Activated CD4-positive, alpha-beta T cell treated with anti-CD3 and anti-CD28 coated beads, Interleukin-10, Interleukin-2, amounts not matched to agents 100 ng/mL and 50 ng/mL, durations not matched to agents 16 hours and 8 hours (primary cell): ENCODE data around the gene SLC22A14.
A peak's percentile ranks its signal among the peaks of the same experiment; 100 is the strongest.
"Not testable (repeated sequence)": the region's sequence is repeated elsewhere in the genome, so short reads cannot be mapped to it uniquely, and the experiment has no call there.

Experiments used
- DNase-seq: peaks from one replicate; pipeline ENCODE4 v3.0.0-alpha.2; 2020

SLC22A14 gene

DNA sequence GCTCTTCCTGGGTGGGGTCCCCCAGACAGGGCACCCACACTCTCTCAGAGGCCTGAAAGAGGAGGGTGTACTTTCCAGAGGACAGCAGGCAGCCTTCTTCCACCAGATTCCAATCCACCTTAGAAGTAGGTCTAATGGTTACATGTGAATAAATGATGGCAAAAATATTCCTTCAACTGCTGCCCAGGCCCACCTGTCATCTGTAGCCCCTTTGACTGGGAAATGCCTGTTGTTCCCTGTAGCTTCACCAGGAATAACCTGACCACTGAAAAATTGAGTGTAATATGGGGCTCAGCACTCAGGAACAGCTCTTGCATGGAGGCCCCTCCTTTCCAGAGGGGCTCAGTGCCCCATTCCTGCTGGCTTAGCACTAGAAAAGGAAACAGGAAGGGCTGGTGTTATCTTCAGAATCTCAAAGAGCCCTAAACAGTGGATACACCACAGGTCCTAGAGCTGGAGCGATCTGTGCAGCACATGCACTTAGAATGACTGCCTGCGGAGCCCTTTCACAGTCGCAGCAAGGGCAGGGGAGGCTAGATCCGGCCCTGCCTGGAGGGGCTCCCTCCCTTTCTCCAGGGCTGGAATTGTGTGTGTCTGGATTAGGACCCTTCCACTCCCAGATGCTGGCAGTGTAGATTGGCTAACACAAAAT is 32.1 kb downstream of the SLC22A14 start:
- DNase-seq, result no peak

DNA sequence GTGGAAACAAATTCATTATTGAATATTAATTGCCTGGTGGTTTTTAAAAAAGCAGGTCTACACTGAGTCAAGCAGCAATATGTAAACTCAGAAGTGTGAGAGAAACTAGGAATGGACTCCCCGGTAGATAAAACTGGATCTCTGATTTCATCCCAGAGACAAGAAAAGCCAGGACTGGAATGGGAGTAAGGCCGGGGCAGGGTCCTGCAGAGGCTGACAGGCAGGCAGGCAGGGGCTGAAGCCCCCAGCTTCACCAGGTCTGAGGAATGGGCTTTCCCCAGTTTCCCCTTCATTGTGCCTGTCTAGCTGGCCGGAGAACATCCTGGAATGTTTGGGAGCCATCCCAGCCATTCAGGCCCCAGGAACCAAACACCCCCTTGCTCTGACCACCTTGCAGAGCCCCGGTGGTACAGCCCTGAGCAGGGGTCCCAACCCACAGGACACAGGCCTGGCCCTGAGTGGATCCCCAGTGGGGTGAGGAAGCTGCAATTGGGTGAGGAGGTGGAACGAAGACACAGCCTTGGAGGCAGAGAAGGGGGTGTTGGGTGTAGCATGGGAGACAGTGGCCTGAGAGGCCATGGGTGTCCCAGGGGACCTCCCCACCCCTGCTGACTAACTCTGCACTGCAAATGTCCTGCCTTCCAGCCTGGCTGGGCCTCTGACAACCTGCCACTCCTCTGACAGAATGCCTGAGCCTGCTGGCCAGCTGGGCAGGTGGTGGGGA is 32.8 kb downstream of the SLC22A14 start:
- no peak for DNase-seq

DNA sequence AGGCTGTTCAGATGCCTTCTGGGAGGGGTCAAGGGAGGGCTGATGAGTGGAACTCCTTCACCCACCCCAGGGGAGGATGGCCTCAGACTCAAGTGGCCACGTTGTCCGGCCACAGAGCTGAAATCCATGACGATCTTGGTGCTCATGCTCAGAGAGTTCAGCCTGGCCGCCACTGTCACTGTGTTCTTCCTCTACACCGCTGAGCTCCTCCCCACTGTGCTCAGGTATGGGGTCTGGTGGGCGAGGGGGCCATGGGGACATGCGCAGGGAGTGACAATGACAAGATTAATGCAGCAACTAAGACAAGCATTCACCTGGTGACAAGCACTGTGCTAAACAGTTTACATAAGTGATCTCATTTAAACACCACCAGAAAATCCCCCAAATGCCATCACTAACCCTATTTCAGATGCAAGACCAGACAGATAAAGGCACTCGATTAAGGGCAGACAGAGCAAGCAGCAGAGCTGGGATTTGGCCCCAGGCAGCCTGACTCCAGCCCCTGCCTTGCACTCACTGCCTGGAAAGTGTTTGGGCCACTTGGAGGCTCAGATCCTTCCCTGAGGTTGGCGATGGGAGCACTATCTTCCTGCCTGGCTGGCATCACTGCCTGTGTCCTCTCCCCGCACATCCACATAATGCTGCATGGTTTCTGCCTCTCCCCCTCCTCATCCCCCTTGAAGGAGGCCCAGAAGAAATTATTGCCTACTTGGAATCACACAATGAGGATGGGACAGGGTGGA is 33.6 kb downstream of the SLC22A14 start:
- no peak for DNase-seq

DNA sequence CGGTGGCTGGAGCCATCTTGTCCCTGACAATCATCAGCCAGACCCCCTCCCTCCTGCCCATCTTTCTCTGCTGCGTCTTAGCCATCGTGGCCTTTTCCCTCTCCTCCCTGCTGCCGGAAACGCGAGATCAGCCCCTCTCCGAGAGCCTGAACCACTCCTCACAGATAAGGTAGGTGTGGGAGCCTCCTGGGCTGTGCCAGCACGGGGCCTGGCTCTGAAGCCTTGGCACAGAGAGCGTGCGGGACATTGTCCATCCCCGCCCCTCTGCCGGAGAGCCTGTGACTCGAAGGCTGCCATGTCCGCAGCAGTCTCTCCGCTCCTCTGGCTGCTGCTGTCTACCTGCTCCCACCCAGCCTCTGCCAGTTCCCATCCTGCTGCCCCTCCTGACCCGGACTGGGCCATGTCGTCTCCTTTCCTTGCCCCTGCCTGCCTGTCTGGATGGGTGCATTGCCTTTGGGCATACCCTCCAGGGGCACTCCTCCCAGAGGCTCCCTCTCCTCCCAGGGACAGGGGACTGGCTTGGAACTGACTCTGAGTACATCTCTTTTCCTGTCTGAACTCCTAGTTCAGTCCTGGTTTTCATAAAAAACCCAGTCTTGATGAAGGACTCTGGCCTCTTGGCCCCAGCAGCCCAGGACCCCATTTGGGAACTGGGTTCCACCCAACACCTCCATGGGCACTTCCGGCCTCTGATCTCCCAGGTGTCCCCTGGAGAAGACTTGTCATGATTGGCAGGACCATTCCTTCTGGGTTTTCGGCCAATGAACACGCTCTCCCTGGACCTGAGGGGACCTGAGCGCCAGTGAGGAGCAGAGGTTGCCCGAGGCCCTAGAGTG is 34.5 kb downstream of the SLC22A14 start:
- no peak for DNase-seq

DNA sequence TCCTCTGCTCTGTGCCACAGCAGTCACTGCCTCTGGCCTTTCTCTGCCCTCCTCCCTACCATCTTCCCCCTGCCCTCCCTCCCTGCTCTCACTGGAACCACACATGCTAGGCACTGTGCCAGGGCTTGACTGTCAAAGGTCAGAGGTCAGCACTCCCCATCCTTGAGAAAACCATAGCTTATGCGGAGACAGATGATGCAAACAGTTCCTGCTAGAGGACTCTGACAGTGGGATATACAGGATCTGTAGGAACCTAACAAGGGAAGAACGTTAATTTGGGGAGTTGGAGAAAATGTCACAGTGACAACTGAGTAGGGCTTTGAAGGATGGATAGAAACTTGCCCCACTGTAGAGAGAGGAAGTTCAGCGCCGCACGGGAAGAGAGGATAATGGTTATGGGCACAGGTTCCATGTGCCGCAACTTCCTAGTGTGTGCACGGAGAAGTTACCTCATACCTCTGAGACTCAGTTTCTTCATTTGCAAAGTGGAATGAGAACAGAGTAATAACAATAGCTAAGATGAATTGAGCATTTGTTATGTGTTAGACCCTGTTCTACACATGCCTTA is 35.2 kb downstream of the SLC22A14 start:
- DNase-seq, result no peak

DNA sequence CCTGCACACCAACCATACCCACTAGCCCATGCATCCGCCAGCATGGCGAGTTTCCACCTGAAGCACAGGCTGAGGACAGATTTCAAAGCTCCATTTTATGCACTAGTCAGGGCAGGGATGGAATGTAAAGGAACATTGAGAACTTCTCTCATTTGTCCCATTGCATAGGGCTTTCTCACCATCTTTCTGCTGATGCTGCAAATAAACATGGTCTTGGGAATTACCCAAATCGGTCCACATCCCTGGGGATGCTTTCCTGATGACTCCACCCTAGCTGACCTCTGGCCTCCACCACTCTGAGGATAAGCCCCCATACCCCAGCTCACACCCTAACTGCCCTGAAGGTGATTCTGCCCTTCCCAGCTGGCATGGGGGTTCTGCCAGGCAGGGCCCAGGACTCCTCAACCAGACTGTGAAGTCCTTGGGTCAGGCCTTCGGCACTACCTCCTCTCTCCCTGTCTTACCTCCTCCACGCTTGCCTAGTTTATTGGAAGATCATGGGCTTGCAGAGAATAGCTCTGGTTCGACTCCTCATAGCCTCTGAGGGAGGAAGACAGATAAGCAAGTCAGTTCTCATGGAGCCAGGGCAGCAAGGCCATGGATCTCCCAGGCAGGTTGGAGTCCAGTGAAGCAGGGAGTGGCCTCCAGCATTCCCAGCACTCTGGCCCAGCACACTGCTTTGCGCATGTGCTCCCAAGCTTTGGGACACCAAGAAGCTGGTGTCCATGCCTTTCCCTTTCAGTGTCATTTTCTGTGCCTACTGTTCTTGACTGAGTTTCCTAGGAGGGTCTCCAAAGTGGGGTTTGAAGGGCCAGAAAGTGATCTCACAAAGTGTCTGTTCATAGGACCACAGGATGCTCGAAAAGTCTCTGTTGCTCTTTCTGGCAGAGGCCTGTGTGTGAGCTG is 36.9 kb downstream of the SLC22A14 start:
- no peak for DNase-seq

DNA sequence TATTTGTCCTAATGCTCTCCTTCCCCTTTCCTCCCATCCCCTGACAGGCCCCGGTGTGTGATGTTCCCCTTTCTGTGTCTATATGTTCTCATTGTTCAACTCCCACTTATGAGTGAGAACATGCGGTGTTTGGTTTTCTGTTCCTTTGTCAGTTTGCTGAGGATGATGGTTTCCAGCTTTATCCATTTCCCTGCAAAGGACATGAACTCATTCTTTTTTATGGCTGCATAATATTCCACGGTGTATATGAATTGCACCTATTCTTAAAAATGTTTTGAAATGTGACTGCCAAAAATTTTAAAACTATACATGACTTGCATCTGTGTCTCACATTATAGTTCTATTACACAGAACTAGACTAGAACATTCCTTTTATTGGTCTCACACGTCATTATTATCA is 38.5 kb downstream of the SLC22A14 start:
- not testable (repeated sequence) for DNase-seq

- DNase-seq, result no peak
Measured at GRCh38 chr3:38323060-38323459, 41.0 kb downstream of the SLC22A14 start.

- DNase-seq, result no peak
Measured at GRCh38 chr3:38325256-38325655, 43.2 kb downstream of the SLC22A14 start.

GRCh38 chr3:38327335-38328009 is 45.4 kb downstream of the SLC22A14 start:
- peak; percentile 80 for DNase-seq

- no peak for DNase-seq
Measured at GRCh38 chr3:38331257-38332022, 49.3 kb downstream of the SLC22A14 start.

DNA sequence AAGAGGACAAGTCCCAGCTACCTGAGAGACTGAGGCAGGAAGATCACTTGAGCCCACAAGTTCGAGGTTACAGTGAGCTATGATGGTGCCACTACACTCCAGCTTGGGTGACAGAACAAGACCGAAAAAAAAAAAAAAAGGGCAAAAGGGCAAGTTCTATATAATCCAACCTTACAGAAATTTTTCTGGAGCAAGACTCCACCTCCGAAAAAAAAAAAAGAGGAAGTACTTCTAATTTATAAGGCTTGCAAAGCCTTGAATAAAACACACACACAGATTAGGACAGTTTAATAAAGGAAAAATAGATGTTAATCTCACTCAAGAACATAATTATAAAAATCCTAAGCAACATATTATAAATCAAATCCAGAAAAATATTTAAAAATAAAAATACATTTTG is 50.1 kb downstream of the SLC22A14 start:
- no peak for DNase-seq

- no peak for DNase-seq
Measured at GRCh38 chr3:38334142-38335055, 52.3 kb downstream of the SLC22A14 start.

DNA sequence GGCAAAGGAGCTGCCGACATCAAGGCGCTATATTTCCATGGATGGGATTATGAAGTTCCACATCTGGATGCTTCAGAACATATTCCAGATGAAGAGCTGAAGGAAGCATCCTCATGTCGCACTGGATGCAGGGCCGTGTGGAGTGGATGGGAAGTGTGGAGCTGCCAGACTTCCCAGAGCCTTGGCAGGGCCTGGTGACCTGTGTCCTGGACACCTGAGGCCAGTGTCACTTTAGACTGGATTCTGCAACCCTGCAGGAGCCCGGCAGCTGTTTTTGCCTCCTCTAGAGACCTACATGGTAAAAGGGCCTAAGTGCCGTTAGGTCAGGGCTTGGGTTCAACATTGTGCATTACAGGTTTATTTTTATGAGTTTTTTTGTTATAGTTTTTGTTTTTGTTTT is 53.2 kb downstream of the SLC22A14 start:
- DNase-seq, result no peak

DNA sequence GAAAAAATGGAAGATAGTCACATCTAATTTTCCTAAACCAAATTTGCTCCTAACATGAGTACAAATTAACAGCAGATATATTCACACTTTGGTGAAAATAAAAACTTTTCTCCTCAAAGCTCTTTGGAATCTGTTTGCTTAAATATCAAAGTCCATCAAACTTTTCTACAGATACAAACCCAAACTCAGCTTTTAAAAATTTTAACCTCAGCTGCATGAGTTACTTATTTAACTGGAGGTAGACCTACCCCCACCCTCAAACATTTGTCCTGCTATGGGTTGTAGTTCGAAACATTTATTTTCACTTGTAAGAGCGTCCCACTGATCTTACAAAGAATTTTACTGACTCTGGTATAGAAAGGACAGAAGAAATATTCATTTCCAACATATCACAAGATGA is 55.6 kb downstream of the SLC22A14 start:
- DNase-seq, result no peak

DNA sequence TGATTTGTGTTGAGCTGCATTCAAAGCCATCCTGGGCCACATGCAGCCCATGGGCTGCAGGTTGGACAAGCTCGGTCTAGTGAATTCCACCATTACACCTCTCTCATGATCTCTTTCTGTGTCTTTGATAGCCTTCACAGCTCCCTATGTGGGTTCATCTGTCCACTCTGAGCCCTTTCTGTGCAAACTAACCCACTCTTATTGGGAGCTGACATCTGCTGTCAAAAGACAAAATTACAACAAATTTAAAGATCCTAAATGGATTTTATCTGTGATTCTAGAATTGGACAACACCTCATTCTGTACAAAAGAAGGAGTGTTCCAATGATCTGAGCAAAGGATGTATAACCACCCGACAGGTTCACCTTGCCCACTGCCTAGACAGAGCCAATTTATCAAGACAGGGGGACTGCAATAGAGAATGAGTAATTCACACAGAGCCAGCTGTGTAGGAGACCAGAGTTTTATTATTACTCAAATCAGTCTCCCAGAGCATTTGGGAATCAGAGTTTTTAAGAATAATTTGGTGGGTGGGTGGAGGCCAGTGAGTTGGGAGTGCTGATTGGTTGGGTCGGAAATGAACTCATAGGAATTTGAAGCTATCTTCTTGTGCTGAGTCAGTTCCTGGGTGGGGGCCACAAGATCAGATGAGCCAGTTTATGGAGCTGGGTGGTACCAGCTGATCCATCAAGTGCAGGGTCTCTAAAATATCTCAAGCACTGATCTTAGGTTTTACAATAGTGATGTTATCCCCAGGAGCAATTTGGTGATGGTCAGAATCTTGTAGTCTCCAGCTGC is 61.9 kb downstream of the SLC22A14 start:
- no peak for DNase-seq

GRCh38 chr3:38345879-38346586 is 63.9 kb downstream of the SLC22A14 start:
- no peak for DNase-seq
